ENCODE data around the gene TMEM163. TPM values are rescaled to one million over a fixed set of nuclear protein-coding genes. Genes with fewer than 3 reads are reported as not detected.
"Not testable (repeated sequence)": the region's sequence is repeated elsewhere in the genome, so short reads cannot be mapped to it uniquely, and the experiment has no call there.

TMEM163 gene
- polyA plus RNA-seq, 3 donors = 1.1 to 1.4 (median 1.3) TPM

DNA sequence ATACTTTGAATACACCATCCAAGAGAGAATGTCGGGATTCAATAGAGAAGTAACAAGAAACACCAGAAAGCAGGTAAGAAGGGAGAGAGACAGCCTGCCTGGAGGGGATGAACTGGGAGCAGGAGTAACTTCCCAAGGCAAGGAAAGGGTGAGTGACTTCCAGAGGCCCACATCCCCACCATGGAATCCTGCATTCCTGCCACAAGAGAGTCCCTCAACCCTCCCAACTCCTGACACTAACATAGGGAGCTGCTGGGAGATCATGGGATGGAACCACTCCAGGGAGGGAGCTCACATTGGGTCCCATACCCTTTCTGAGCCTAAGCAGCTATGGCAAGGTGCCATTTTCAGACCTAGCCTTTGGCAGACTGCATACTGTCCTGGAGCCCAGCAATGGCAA lies 5.5 kb upstream of the TMEM163 start:
- DNase-seq (ENCODE audit: low read depth in 3 of 3, low spot score in 2 of 3) = no peak

DNA sequence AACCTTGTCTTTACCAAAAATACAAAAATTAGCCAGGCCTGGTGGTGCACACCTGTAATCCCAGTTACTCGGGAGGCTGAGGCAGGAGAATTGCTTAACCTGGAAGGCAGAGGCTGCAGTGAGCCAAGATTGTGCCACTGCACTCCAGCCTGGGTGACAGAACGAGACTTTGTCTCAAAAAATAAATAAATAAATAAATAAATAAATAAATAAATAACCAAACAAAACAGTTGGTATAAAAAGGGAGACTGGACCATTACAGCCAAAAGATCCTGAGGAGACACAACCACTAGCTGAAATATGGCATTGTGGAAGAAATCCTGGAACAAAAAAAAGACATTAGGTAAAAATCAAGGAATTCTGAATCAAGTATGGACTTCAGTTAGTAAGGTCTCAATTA lies 4.9 kb upstream of the TMEM163 start:
- not testable (repeated sequence) for DNase-seq (ENCODE audit: low read depth in 3 of 3, low spot score in 2 of 3)

DNA sequence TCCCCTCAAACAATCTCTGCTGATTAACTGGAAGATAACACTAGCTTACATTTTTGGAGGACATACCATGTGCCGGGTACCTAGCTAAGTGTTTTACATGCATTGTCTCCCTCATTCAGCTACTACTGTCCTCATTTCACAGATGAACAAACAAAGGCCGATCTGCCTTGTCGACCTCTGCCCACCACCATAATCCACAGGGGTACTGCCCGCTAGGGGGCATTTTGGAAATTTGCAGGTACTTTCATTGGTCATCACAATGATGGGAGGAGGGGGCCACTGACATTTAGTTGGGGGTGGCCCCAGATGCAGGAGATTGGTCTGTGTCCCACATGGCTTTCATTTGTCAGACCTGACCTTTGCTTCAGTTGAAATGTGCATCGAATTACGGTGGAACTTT lies 3.9 kb upstream of the TMEM163 start:
- DNase-seq (ENCODE audit: low read depth in 3 of 3, low spot score in 2 of 3) = no peak

GRCh38 chr2:134721596-134721995 lies 2.8 kb upstream of the TMEM163 start:
- no peak for DNase-seq (ENCODE audit: low read depth in 3 of 3, low spot score in 2 of 3)

DNA sequence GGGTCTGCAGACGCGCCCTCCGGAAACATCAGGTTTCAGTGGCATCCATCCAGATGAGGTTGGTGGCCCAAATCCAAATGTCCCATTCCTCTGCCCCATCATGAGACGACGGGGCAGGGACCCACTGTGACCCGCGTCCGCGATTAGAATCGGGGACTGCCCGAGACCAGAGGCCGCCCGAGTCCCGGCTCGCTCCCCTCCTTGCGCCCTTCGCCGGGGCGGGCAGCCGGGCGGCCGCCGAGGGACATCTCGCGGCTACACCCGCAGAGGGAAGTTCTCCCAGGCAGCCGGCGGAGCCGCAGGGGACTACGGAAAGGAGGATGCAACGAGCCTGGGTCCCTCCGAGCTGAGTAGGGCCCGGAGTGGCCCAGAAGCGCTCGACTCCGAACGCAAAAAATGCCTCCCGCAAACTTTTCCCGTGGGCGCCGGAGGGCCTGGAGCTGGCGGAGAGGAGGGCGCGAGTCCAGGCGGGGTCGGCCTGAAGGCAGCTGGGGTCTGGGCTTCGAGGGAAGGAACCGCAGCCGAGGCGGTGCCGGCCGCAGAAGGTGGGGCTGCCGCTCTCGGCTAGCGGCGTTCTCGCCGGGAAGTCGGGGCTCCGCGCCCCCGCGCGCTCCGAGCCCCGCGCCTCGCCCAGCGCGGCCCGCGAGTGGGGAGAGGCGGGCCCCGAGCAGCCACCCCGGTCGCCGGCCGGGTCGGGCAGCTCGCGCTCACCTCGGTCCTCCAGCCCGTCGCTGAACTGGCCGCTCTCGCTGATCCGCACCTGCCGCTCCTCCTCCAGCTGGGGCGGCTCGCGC lies 580 bp downstream of the TMEM163 start:
- DNase-seq (ENCODE audit: low read depth in 3 of 3, low spot score in 2 of 3) = no peak

GRCh38 chr2:134717286-134718022 lies 1.3 kb downstream of the TMEM163 start:
- no peak for DNase-seq (ENCODE audit: low read depth in 3 of 3, low spot score in 2 of 3)

GRCh38 chr2:134716721-134717243 lies 2.0 kb downstream of the TMEM163 start:
- no peak for DNase-seq (ENCODE audit: low read depth in 3 of 3, low spot score in 2 of 3)

- DNase-seq (ENCODE audit: low read depth in 3 of 3, low spot score in 2 of 3) = no peak
These were observed 2.7 kb downstream of the TMEM163 start for GRCh38 chr2:134715932-134716643.

GRCh38 chr2:134714228-134714627 lies 4.6 kb downstream of the TMEM163 start:
- DNase-seq (ENCODE audit: low read depth in 3 of 3, low spot score in 2 of 3) = no peak

DNA sequence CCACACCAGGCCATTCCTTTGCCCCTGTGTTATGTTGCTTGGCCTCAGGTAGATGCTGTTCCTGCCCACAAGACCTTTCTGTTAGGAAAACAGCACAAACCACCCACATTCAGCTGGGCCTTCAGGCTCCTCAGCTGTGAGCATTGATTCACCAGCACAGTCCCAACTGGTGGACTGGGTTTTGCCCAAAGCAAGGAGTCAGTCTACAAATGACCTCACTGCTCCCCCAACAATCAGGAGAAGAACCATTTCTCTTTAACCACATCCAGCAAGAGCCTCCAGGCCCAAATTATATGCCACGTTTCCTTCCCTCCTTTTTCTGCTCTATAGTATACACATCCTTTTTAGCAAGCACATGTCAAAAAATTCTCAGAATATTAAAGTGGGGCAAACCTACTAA lies 5.2 kb downstream of the TMEM163 start:
- DNase-seq (ENCODE audit: low read depth in 3 of 3, low spot score in 2 of 3) = no peak

DNA sequence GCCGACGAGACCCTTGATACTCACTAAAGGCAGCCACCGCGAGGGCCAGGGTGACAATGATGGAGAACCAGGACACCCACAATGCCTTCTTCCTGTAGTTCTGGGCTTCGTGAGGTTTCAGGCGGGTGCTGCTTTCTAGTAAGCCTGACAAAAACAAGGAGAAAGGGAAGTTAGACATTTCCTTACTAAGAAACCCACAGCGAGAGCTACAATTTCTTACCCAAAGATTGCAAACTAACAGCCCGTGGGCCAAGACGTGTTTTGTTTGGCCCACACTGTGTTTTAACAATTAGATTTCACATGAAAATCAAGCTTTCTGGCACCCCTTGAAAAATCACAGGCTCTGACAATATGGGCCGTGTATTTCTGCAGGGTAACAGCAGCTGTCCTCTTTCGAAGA lies 5.6 kb downstream of the TMEM163 start:
- DNase-seq (ENCODE audit: low read depth in 3 of 3, low spot score in 2 of 3) = no peak

GRCh38 chr2:134712736-134713135 lies 6.1 kb downstream of the TMEM163 start:
- DNase-seq (ENCODE audit: low read depth in 3 of 3, low spot score in 2 of 3) = no peak

- no peak for DNase-seq (ENCODE audit: low read depth in 3 of 3, low spot score in 2 of 3)
These were observed 6.5 kb downstream of the TMEM163 start for GRCh38 chr2:134712299-134712698.

GRCh38 chr2:134711692-134712091 lies 7.1 kb downstream of the TMEM163 start:
- no peak for DNase-seq (ENCODE audit: low read depth in 3 of 3, low spot score in 2 of 3)

DNA sequence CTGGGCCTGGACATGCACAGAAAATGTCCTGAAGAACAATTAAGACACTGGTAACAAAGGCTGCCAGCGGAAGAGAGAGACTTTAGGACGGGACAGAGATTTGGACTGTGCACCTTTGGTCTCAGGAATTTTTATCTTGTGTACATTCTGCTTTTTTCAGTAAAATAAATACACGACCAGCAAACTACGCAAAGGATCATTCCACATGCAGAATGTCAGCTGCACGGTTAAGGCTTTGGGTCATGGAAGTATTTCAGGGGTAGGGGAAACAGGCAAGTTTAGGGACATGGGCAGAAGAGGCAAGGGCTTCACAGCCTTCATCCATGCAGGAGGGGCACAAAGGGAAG lies 11.5 kb downstream of the TMEM163 start:
- no peak for DNase-seq (ENCODE audit: low read depth in 3 of 3, low spot score in 2 of 3)

GRCh38 chr2:134706587-134707329 lies 12.0 kb downstream of the TMEM163 start:
- DNase-seq (ENCODE audit: low read depth in 3 of 3, low spot score in 2 of 3) = no peak

GRCh38 chr2:134705861-134706586 lies 12.8 kb downstream of the TMEM163 start:
- no peak for DNase-seq (ENCODE audit: low read depth in 3 of 3, low spot score in 2 of 3)

DNA sequence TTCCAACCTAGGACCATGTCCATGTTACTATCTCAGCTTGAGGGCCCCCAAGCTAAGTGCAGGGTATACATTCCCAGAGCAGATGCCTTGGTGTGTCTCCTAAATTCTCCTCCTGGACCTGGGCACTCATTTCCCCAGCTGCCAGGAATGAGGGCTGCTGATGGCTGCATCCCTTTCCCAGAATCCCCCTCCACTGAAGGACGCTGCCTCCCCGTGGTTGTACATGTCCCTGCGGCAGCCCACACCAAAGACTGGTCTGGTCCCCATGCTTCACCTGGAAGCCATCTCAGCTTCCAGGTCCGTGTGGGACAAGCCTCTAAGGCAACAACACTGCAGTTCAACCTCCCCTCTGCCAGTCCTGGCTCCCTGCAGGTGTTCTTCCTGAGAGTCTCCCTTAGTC lies 14.6 kb downstream of the TMEM163 start:
- no peak for DNase-seq (ENCODE audit: low read depth in 3 of 3, low spot score in 2 of 3)

GRCh38 chr2:134703426-134703825 lies 15.4 kb downstream of the TMEM163 start:
- DNase-seq (ENCODE audit: low read depth in 3 of 3, low spot score in 2 of 3) = no peak

DNA sequence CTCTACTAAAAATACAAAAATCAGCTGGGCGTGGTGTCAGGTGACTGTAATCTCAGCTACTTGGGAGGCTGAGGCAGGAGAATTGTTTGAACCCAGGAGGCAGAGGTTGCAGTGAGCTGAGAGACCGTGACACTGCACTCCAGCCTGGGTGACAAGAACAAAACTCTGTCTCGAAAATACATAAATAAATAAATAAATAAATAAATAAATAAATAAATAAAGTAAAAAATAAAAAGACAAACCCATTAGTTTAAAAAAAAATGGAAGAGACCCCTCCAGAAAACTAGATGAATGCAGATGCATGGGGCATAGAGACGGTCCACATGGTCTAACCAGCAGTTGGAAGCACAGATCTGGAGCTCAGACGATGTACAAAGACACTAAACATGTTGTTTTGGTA lies 18.1 kb downstream of the TMEM163 start:
- DNase-seq (ENCODE audit: low read depth in 3 of 3, low spot score in 2 of 3) = no peak
